ENCODE measurements around the gene CAMKMT. TPM values are rescaled to one million over a fixed set of nuclear protein-coding genes. Genes with fewer than 3 reads are reported as not detected.

CAMKMT gene
- total and polyA plus RNA-seq, 9 of the 15 experiments (the other 6 are each of a cell fraction or from before 2014, with no cell fraction given): 1.6 to 15.3 (median 7.4) TPM

DNA sequence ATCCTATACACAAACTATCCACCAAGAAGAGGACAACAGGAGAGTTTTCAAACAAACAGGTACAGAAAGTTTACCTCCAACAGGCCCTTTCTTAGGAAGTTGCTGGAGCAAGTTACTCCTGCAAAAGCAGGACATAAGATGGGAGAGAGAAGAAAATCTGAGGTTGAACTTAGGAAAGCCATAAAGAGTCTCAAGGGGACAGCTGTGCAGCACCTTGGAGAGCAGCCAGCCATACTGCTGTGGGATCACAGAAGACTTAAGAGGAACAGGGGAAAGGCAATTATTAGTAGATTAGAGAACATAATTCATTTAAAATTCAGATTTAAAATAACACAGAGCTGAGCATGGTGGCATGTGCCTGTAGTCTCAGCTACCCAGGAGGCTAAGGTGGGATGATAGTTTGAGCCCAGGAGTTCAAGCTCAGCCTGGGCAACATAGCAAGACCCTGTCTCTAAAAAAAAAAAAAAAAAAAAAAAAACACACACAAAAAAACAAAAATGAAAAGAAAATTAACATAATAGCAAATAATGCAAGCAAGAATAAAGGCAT lies 431.6 kb downstream of the CAMKMT start:
- in situ Hi-C loops (cut with MboI) (no loop called here), intact Hi-C loops (cut with micrococcal nuclease) (no loop called here)
- Histone ChIP-seq H4K20me1 (replicated peaks; ENCODE audit: control insufficient read depth, insufficient read depth, low read length) (no peaks in the 10 kb centered on the region; the same call in 1 of the 2 replicates), H3K9me1 (ENCODE audit: control insufficient read depth, insufficient read depth, low read length) (no peaks in the 10 kb centered on the region), H3K9ac (ENCODE audit: insufficient read depth in 1 of 2, low read depth in 2 of 2, low read length in 2 of 2) (no peak overlapping the region), H3K4me2 (ENCODE audit: insufficient read depth, low read length) (no peak overlapping the region), H3K4me1 (replicated peaks in 1 of 2; ENCODE audit: control insufficient read depth in 2 of 2, insufficient read depth in 2 of 2, low read length in 2 of 2) (no peaks in the 10 kb centered on the region), H3K4me3 (no peak overlapping the region), H3K36me3 (ENCODE audit: control insufficient read depth, insufficient read depth, low read length) (no peaks in the 10 kb centered on the region), H2AFZ (ENCODE audit: low read depth, low read length) (no peak overlapping the region), H3K79me2 (ENCODE audit: control insufficient read depth, insufficient read depth, low read length) (no peaks in the 10 kb centered on the region), H3K9me3 (replicated peaks; ENCODE audit: control insufficient read depth, insufficient read depth, low read depth, low read length) (no peaks in the 10 kb centered on the region), H3K27me3 (ENCODE audit: control insufficient read depth in 2 of 2, insufficient read depth in 2 of 2, low read length in 2 of 2) (peaks cover 7 to 32% of the 10 kb centered on the region in 2 experiments; a peak in 3 of 5 replicates), H3K27ac (ENCODE audit: extremely low read depth, low read depth, low read length) (no peak overlapping the region)
- ChIA-PET CTCF (ENCODE audit: low intra/inter-chr PET ratio) (no interaction called here), POLR2A (interaction anchor here (0.6 kb wide), 1 partner anchor 21 kb away, joined by 4 read pairs; no protein-coding TSS in a partner anchor)
- TF ChIP-seq ZBTB1 (CRISPR knock-in tag; IDR thresholded peaks at IDR 0.05; ENCODE audit: borderline replicate concordance, low read depth): no peak
- no peak for TF ChIP-seq BDP1 (IDR thresholded peaks at IDR 0.05; ENCODE audit: insufficient read depth, insufficient read length)
- no peak for TF ChIP-seq PHB2 (IDR thresholded peaks at IDR 0.05; ENCODE audit: low read depth)
- TF ChIP-seq HNRNPUL1 (IDR thresholded peaks at IDR 0.05; ENCODE audit: low read length): no peak
- peak; percentile 45; the same call in 1 of the 2 replicates for TF ChIP-seq ZNF121 (CRISPR knock-in tag; conservative IDR thresholded peaks at IDR 0.05)
- peak; percentile 89 for TF ChIP-seq EHMT2 (IDR thresholded peaks at IDR 0.05)
- TF ChIP-seq, protein P1, sequence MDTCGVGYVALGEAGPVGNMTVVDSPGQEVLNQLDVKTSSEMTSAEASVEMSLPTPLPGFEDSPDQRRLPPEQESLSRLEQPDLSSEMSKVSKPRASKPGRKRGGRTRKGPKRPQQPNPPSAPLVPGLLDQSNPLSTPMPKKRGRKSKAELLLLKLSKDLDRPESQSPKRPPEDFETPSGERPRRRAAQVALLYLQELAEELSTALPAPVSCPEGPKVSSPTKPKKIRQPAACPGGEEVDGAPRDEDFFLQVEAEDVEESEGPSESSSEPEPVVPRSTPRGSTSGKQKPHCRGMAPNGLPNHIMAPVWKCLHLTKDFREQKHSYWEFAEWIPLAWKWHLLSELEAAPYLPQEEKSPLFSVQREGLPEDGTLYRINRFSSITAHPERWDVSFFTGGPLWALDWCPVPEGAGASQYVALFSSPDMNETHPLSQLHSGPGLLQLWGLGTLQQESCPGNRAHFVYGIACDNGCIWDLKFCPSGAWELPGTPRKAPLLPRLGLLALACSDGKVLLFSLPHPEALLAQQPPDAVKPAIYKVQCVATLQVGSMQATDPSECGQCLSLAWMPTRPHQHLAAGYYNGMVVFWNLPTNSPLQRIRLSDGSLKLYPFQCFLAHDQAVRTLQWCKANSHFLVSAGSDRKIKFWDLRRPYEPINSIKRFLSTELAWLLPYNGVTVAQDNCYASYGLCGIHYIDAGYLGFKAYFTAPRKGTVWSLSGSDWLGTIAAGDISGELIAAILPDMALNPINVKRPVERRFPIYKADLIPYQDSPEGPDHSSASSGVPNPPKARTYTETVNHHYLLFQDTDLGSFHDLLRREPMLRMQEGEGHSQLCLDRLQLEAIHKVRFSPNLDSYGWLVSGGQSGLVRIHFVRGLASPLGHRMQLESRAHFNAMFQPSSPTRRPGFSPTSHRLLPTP (IDR thresholded peaks at IDR 0.05; ENCODE audit: borderline replicate concordance, extremely low read depth, insufficient read length): no peak
- no peak for TF ChIP-seq EGR1 (conservative IDR thresholded peaks at IDR 0.05)
- TF ChIP-seq MIER1 (IDR thresholded peaks at IDR 0.05; ENCODE audit: low read depth): peak; percentile 75; the same call in 1 of the 2 replicates
- TF ChIP-seq, protein P2, sequence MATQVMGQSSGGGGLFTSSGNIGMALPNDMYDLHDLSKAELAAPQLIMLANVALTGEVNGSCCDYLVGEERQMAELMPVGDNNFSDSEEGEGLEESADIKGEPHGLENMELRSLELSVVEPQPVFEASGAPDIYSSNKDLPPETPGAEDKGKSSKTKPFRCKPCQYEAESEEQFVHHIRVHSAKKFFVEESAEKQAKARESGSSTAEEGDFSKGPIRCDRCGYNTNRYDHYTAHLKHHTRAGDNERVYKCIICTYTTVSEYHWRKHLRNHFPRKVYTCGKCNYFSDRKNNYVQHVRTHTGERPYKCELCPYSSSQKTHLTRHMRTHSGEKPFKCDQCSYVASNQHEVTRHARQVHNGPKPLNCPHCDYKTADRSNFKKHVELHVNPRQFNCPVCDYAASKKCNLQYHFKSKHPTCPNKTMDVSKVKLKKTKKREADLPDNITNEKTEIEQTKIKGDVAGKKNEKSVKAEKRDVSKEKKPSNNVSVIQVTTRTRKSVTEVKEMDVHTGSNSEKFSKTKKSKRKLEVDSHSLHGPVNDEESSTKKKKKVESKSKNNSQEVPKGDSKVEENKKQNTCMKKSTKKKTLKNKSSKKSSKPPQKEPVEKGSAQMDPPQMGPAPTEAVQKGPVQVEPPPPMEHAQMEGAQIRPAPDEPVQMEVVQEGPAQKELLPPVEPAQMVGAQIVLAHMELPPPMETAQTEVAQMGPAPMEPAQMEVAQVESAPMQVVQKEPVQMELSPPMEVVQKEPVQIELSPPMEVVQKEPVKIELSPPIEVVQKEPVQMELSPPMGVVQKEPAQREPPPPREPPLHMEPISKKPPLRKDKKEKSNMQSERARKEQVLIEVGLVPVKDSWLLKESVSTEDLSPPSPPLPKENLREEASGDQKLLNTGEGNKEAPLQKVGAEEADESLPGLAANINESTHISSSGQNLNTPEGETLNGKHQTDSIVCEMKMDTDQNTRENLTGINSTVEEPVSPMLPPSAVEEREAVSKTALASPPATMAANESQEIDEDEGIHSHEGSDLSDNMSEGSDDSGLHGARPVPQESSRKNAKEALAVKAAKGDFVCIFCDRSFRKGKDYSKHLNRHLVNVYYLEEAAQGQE (IDR thresholded peaks at IDR 0.05; ENCODE audit: borderline replicate concordance): peak; percentile 95
- TF ChIP-seq, protein P2 (CRISPR knock-in tag; IDR thresholded peaks at IDR 0.05; ENCODE audit: low read depth): peak; percentile 83
- ATAC-seq (no peak), FAIRE-seq (no peak), DNase-seq (ENCODE audit: extremely low read depth in 1 of 4, low spot score in 3 of 4) (no peak)
- no TSS peak for BruUV-seq (replicated peaks)
